Measurements from ENCODE around the gene PPP1CC.

DNA sequence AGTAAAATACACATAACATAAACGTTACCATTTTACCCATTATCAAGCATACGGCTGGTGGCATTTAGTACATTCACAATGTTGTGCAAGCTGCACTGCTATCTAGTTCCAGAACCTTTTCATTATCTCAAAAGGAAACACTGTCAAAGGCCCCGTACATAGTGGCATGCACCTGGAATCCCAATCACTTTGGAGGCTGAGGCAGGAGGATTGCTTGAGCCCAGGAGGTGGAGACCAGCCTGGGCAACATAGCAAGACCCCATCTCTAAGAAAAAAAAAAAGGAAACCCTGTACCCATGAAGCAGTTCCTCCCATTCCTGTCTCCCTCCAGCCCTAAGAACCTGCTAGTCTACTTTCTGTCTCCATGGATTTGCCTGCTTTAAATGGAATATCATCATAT is 46.4 kb downstream of the PPP1CC start:
- no peak for TF ChIP-seq POLR2A (IDR thresholded peaks at IDR 0.05)
- no peak for TF ChIP-seq CTCF (IDR thresholded peaks at IDR 0.05)
- TF ChIP-seq EP300 (IDR thresholded peaks at IDR 0.05), result no peak

Measured in ovary (tissue), 3 donors.